Thoracic aorta endothelial cell (primary cell): ENCODE measurements around the gene KRT77. TPM values are rescaled to one million over a fixed set of nuclear protein-coding genes. Genes with fewer than 3 reads are reported as not detected.

Experiments used
- total RNA-seq: library from RNA; depleted of rRNA; stranded (reverse); fragments of >200 nt; gene quantifications from 2 replicates; pipeline ENCODE4 v1.2.3, GENCODE V29; 2012

KRT77 gene
- not detected in 2 replicates for total RNA-seq

GRCh38 chr12:52703424-52703823 is at the start of gene KRT77:
Gene KRT77 (minus strand): TSS chr12:52703524. CDS start chr12:52703434, 90 bp downstream.

GRCh38 chr12:52680363-52680762 is 23.0 kb downstream of the KRT77 start, which contains the start of gene KRT1:
Gene KRT1 (minus strand): TSS chr12:52680407. CDS start chr12:52680348, 59 bp downstream.

GRCh38 chr12:52651726-52652261 is 51.5 kb downstream of the KRT77 start, which contains the start of gene KRT2:
Gene KRT2 (minus strand): TSS chr12:52652211. CDS start chr12:52652142, 69 bp downstream.

Other genes starting within 250 kb of the KRT77 start
- gene KRT6C, start 229.7 kb downstream of the KRT77 start, total RNA-seq = not detected in 2 replicates
- not detected in 2 replicates for gene KRT6A, start 210.3 kb downstream of the KRT77 start, total RNA-seq
- not detected in 2 replicates for gene KRT5, start 183.1 kb downstream of the KRT77 start, total RNA-seq
- not detected in 2 replicates for gene KRT71, start 150.4 kb downstream of the KRT77 start, total RNA-seq
- not detected in 2 replicates for gene KRT74, start 129.7 kb downstream of the KRT77 start, total RNA-seq
- not detected in 2 replicates for gene KRT72, start 102.1 kb downstream of the KRT77 start, total RNA-seq
- gene KRT73, start 85.0 kb downstream of the KRT77 start, total RNA-seq = not detected in 2 replicates
- gene KRT2, start 51.3 kb downstream of the KRT77 start, total RNA-seq = not detected in 2 replicates
- not detected in 2 replicates for gene KRT1, start 23.1 kb downstream of the KRT77 start, total RNA-seq
- not detected in 2 replicates for gene KRT76, start 73.8 kb upstream of the KRT77 start, total RNA-seq
- gene KRT3, start 92.6 kb upstream of the KRT77 start, total RNA-seq = not detected in 2 replicates
- not detected in 2 replicates for gene KRT4, start 110.6 kb upstream of the KRT77 start, total RNA-seq
- not detected in 2 replicates for gene KRT79, start 130.8 kb upstream of the KRT77 start, total RNA-seq
- gene KRT78, start 145.5 kb upstream of the KRT77 start, total RNA-seq = not detected in 2 replicates
- 6.3 and 7.8 TPM in 2 replicates for gene KRT8, start 201.6 kb upstream of the KRT77 start, total RNA-seq
- 206 and 261 TPM in 2 replicates for gene KRT18, start 245.6 kb upstream of the KRT77 start, total RNA-seq